ENCODE measurements around the gene FBH1. TPM values are rescaled to one million over a fixed set of nuclear protein-coding genes. Genes with fewer than 3 reads are reported as not detected.

FBH1 gene
- total and polyA plus RNA-seq, 10 of the 15 experiments (the other 5 are each of a cell fraction or from before 2014, with no cell fraction given) = 6.1 to 67.6 (median 47.2) TPM

DNA sequence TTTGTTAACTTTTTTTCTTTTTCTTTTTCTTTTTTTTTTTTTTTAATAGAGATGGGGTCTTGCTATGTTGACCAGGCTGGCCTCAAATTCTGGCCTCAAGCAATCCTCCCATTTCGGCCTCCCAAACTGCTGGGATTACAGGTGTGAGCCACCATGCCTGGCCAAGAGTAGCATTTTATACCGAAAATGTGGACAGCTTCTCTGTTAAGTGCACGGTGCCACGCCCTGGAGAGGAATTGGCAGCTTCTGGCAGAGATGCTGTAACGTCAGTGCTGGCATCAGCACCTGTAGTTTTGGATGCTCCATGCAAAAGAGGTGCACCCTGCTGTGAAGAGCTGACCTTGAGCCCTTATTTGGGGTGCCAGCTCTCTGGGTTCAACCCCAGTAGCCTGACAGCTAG, 69.1 kb downstream of the FBH1 start:
- intact Hi-C loops (cut with micrococcal nuclease; ENCODE audit: unreplicated experiment) (no loop called here), in situ Hi-C loops (cut with MboI) (no loop called here)
- H3K4me1 ChIP-seq (ENCODE audit: control insufficient read depth, insufficient read depth, low read length) = no peaks in the 10 kb centered on the region
- ATAC-seq = no peak
- no peaks in the 10 kb centered on the region for H4K20me1 ChIP-seq (ENCODE audit: control insufficient read depth, insufficient read depth)
- H3K9ac ChIP-seq (ENCODE audit: control insufficient read depth, insufficient read depth, low read length) = no peak overlapping the region
- ChIA-PET SMC1A (ENCODE audit: uncharacterized antibody, unreplicated experiment) (interaction anchor here (0.6 to 1.1 kb wide), 3 partner anchors 18 to 447 kb away, joined by 3 read pairs; no protein-coding TSS in a partner anchor), POLR2A (no interaction called here), CTCF (interaction anchor here (1.5 kb wide), 1 partner anchor 10 kb away, joined by 3 read pairs; no protein-coding TSS in a partner anchor), RAD21 (ENCODE audit: unreplicated experiment) (no interaction called here)
- H3K79me2 ChIP-seq (ENCODE audit: control insufficient read depth, insufficient read depth, low read length) = no peaks in the 10 kb centered on the region
- no peak overlapping the region for H3K4me3 ChIP-seq
- H3K4me2 ChIP-seq (ENCODE audit: control insufficient read depth, insufficient read depth) = no peak overlapping the region
- WGBS (ENCODE audit: insufficient coverage, insufficient replicate concordance, low lambda C conversion rate, missing lambda C conversion rate) = 86% methylated on average over 5 of the region's 5 CpGs
- H3K36me3 ChIP-seq (ENCODE audit: control insufficient read depth in 2 of 2, insufficient read depth in 2 of 2, low read length in 1 of 2) = peaks cover 9 to 16% of the 10 kb centered on the region in 2 experiments
- H3K9me3 ChIP-seq (replicated peaks; ENCODE audit: control insufficient read depth, insufficient read depth, low read length) = no peaks in the 10 kb centered on the region
- no peak overlapping the region for H3K27ac ChIP-seq (ENCODE audit: control insufficient read depth, insufficient read depth)
- TF ChIP-seq YY1 (IDR thresholded peaks at IDR 0.05; ENCODE audit: low read depth, low read length) (no peak), ESRRA (IDR thresholded peaks at IDR 0.05; ENCODE audit: low read length) (no peak), MXI1 (IDR thresholded peaks at IDR 0.05; ENCODE audit: low read depth, low read length) (no peak), ATF7 (IDR thresholded peaks at IDR 0.05; ENCODE audit: low read depth) (no peak), WRNIP1 (IDR thresholded peaks at IDR 0.05; ENCODE audit: borderline replicate concordance, low read depth, low read length) (no peak), MYC (IDR thresholded peaks at IDR 0.05; ENCODE audit: insufficient read depth, insufficient read length, insufficient replicate concordance, low read length, severe bottlenecking) (no peak), TBL1XR1 (IDR thresholded peaks at IDR 0.05; ENCODE audit: low read depth, low read length) (no peak), BHLHE40 (IDR thresholded peaks at IDR 0.05; ENCODE audit: borderline replicate concordance in 1 of 2, low read depth in 2 of 2, low read length in 1 of 2) (no peak), ZBED1 (IDR thresholded peaks at IDR 0.05; ENCODE audit: borderline replicate concordance) (no peak), RCOR1 (conservative IDR thresholded peaks at IDR 0.05; ENCODE audit: low read depth, low read length) (no peak), BRCA1 (IDR thresholded peaks at IDR 0.05; ENCODE audit: low read depth, low read length) (no peak), TCF7 (IDR thresholded peaks at IDR 0.05; ENCODE audit: borderline replicate concordance) (no peak), FOXM1 (IDR thresholded peaks at IDR 0.05; ENCODE audit: low read depth, low read length) (no peak), IKZF2 (IDR thresholded peaks at IDR 0.05) (no peak), SUZ12 (IDR thresholded peaks at IDR 0.05; ENCODE audit: unreplicated experiment) (no peak), NFXL1 (IDR thresholded peaks at IDR 0.05; ENCODE audit: borderline replicate concordance) (no peak)
- TF ChIP-seq, protein P1, sequence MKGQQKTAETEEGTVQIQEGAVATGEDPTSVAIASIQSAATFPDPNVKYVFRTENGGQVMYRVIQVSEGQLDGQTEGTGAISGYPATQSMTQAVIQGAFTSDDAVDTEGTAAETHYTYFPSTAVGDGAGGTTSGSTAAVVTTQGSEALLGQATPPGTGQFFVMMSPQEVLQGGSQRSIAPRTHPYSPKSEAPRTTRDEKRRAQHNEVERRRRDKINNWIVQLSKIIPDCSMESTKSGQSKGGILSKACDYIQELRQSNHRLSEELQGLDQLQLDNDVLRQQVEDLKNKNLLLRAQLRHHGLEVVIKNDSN (IDR thresholded peaks at IDR 0.05; ENCODE audit: borderline replicate concordance, extremely low read length, insufficient read depth, low read depth, low read length) = no peak
- TF ChIP-seq, protein P2, sequence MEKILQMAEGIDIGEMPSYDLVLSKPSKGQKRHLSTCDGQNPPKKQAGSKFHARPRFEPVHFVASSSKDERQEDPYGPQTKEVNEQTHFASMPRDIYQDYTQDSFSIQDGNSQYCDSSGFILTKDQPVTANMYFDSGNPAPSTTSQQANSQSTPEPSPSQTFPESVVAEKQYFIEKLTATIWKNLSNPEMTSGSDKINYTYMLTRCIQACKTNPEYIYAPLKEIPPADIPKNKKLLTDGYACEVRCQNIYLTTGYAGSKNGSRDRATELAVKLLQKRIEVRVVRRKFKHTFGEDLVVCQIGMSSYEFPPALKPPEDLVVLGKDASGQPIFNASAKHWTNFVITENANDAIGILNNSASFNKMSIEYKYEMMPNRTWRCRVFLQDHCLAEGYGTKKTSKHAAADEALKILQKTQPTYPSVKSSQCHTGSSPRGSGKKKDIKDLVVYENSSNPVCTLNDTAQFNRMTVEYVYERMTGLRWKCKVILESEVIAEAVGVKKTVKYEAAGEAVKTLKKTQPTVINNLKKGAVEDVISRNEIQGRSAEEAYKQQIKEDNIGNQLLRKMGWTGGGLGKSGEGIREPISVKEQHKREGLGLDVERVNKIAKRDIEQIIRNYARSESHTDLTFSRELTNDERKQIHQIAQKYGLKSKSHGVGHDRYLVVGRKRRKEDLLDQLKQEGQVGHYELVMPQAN (conservative IDR thresholded peaks at IDR 0.05) = no peak
- no peak for FAIRE-seq
- no peak overlapping the region for H2AFZ ChIP-seq (ENCODE audit: control insufficient read depth, low read depth, low read length)
- no peak for DNase-seq (ENCODE audit: low read depth, low spot score)
- BruUV-seq (replicated peaks) = no TSS peak
- no peaks in the 10 kb centered on the region for H3K27me3 ChIP-seq (replicated peaks in 1 of 2; ENCODE audit: control insufficient read depth in 2 of 2, insufficient read depth in 2 of 2, low read length in 1 of 2)

Measured in GM12878 (cell line).